Fibroblast of lung (primary cell): Measurements from ENCODE around the gene LZTS3. TPM values are rescaled to one million over a fixed set of nuclear protein-coding genes. Genes with fewer than 3 reads are reported as not detected.

Source experiments
- DNase-seq, 2 donors: peaks; one replicate each; pipeline versions ENCODE4 v3.0.0 to v3.0.0-alpha.2; 2010; ENCODE audit warnings: low read depth in 2 of 2
- H2AFZ ChIP-seq: 2 replicates; pipeline ENCODE4 v1.5.1; 2012; ENCODE audit warnings: low read length, control low read depth, inconsistent platforms
- H3K27ac ChIP-seq: 2 replicates; pipeline ENCODE4 v1.5.1; 2011; ENCODE audit warnings: low read length, control low read depth; ENCODE audit not compliant: insufficient read depth
- H3K27me3 ChIP-seq: 2 replicates; pipeline ENCODE4 v1.5.1; 2011; ENCODE audit warnings: mild to moderate bottlenecking, low read length; ENCODE audit not compliant: control insufficient read depth, insufficient read depth
- H3K36me3 ChIP-seq: 2 replicates; pipeline ENCODE4 v1.5.1; 2011; ENCODE audit warnings: low read length; ENCODE audit not compliant: control insufficient read depth, insufficient read depth
- H3K4me1 ChIP-seq: 2 replicates; pipeline ENCODE4 v1.5.1; 2011; ENCODE audit warnings: low read length; ENCODE audit not compliant: control insufficient read depth, insufficient read depth; ENCODE audit errors: extremely low read depth
- H3K4me2 ChIP-seq: 2 replicates; pipeline ENCODE4 v1.5.1; 2011; ENCODE audit warnings: low read length, control low read depth; ENCODE audit not compliant: insufficient read depth; ENCODE audit errors: extremely low read depth
- H3K4me3 ChIP-seq, 4 experiments: fragments of 200-600 bp in 1 of 4; sonication (generic) in 1 of 4; replicated peaks in 1 of 4; 2 replicates each; pipeline ENCODE4 v1.5.1; 2011 to 2016; ENCODE audit warnings: low read length in 4 of 4, low read depth in 3 of 4, mild to moderate bottlenecking in 3 of 4, control low read depth in 2 of 4, inconsistent platforms in 1 of 4, mixed read lengths in 1 of 4; ENCODE audit not compliant: insufficient read depth in 1 of 4; ENCODE audit errors: control extremely low read depth in 1 of 4
- H3K79me2 ChIP-seq: 2 replicates; pipeline ENCODE4 v1.5.1; 2012; ENCODE audit warnings: mild to moderate bottlenecking, low read length, inconsistent platforms; ENCODE audit not compliant: control insufficient read depth, insufficient read depth
- H3K9ac ChIP-seq: 2 replicates; pipeline ENCODE4 v1.5.1; 2011; ENCODE audit warnings: mild to moderate bottlenecking, low read length, control low read depth; ENCODE audit not compliant: insufficient read depth
- H3K9me3 ChIP-seq: 2 replicates; pipeline ENCODE4 v1.5.1; 2012; ENCODE audit warnings: low read depth, low read length; ENCODE audit not compliant: control insufficient read depth, insufficient read depth
- H4K20me1 ChIP-seq: 2 replicates; pipeline ENCODE4 v1.5.1; 2011; ENCODE audit warnings: low read length; ENCODE audit not compliant: control insufficient read depth, insufficient read depth; ENCODE audit errors: extremely low read depth
- CTCF ChIP-seq, 2 donors: IDR thresholded peaks in 1 of 2; conservative IDR thresholded peaks in 1 of 2; 1 replicate in 1 of 2; 2 replicates in 1 of 2; pipeline ENCODE4 v1.5.1; 2011 to 2012; ENCODE audit warnings: low read length in 2 of 2, control low read depth in 1 of 2, inconsistent platforms in 1 of 2, low read depth in 1 of 2, mild to moderate bottlenecking in 1 of 2
- EZH2 ChIP-seq: IDR thresholded peaks from 2 replicates; pipeline ENCODE4 v1.5.1; 2012; ENCODE audit warnings: low read length, control low read depth, mild to moderate bottlenecking; ENCODE audit errors: missing control alignments
- polyA plus RNA-seq, 2 donors: library from polyadenylated mRNA; depleted of rRNA in 1 of 2; stranded (reverse) in 1 of 2; unstranded in 1 of 2; fragments of >200 nt; gene quantifications; 2 replicates each; pipeline ENCODE4 v1.2.1, GENCODE V29; 2011 to 2012; ENCODE audit warnings: missing spikeins in 1 of 2
- total RNA-seq: library from RNA; depleted of rRNA; stranded (reverse); fragments of >200 nt; gene quantifications from 2 replicates; pipeline ENCODE4 v1.2.1, GENCODE V29; 2014

Gene LZTS3
- total and polyA plus RNA-seq, 2 donors (not counting 1 experiment from before 2014, with no cell fraction given), result 2.6 to 6.1 TPM

GRCh38 chr20:3123542-3123941 lies 49.8 kb downstream of the LZTS3 start:
- Histone ChIP-seq H3K27ac (no peak overlapping the region), H4K20me1 (no peaks in the 10 kb centered on the region), H3K9me3 (no peaks in the 10 kb centered on the region), H3K4me1 (no peaks in the 10 kb centered on the region), H3K4me2 (no peak overlapping the region), H3K36me3 (peaks cover 10% of the 10 kb centered on the region), H3K79me2 (no peaks in the 10 kb centered on the region), H3K9ac (no peak overlapping the region), H2AFZ (no peak overlapping the region), H3K4me3 (no peak overlapping the region), H3K27me3 (no peaks in the 10 kb centered on the region)
- DNase-seq, result no peak
- no peak for TF ChIP-seq EZH2
- TF ChIP-seq CTCF (conservative IDR thresholded peaks at IDR 0.05 in 1 of 2, IDR thresholded peaks at IDR 0.05 in 1 of 2; ENCODE audit: low read depth in 1 of 2, low read length in 2 of 2), result no peak

DNA sequence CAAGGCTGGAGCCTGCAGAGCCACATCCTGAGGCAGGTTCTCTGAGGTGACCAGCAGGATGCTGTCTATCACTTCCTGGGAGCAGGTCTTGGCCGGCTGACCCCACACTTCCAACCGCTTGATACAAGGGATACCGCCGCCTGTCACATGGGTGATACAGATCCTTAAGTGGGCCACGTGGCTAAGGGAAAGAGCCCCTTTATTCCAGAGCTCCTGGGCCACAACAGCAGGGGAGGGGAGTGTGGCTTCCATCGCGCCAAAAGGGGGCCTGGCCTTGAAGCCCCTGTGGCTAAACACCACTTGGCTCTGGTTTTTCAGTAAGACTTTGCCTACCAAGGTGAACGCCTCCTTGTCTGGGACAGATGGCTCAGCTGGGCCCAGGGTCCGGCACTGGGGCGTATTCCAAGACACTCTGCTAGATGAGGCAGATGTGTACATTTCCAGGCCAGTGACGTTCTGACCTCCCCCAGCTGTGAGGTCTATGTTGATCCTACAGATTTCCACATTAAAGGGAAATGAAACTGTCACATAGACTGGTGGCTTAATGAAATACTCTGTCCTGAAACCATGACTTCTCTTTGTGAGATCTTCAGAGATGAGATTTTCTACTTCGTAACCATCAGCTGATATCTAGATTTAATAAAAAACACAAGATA lies 51.3 kb downstream of the LZTS3 start:
- Histone ChIP-seq H3K4me1 (no peaks in the 10 kb centered on the region), H3K9ac (no peak overlapping the region), H3K4me3 (no peak overlapping the region), H3K27ac (no peak overlapping the region), H4K20me1 (no peaks in the 10 kb centered on the region), H3K36me3 (peaks cover 10% of the 10 kb centered on the region), H3K27me3 (no peaks in the 10 kb centered on the region), H3K4me2 (no peak overlapping the region), H2AFZ (no peak overlapping the region), H3K9me3 (no peaks in the 10 kb centered on the region), H3K79me2 (no peaks in the 10 kb centered on the region)
- no peak for DNase-seq
- TF ChIP-seq CTCF (conservative IDR thresholded peaks at IDR 0.05 in 1 of 2, IDR thresholded peaks at IDR 0.05 in 1 of 2; ENCODE audit: low read depth in 1 of 2, low read length in 2 of 2) (no peak), EZH2 (no peak)

DNA sequence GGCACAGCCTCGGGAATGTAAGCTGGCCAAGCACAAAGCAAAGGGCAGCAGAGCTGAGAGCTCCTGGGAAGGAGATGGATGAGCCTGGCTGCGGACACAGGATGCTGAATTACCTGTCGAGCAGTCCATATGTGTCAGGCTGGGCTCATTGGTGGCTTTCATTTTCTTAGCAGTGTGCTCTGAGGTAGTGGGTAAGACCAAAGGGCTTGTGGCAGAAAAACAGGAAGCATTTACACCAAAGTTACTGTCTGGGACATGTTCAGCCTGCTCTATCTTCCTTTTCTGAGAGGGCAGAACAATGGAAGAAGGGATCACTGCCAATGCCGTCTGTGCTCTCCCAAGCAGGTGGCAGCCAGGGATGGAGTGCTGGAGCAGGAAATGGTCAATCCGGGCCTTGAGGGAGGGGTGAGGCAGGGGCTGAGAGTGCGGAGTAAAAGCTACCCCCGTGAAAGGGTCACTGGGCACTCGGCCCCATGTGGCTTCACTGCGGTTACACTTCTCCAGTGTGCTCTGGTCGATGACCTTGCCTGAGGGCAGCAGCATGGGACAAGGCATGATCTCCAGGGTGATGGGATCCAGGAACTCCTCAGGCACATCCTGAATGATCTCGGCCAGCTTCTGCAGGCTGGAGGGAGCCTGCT lies 52.0 kb downstream of the LZTS3 start:
- Histone ChIP-seq H3K9ac (no peak overlapping the region), H3K9me3 (no peaks in the 10 kb centered on the region), H3K4me3 (no peak overlapping the region), H3K4me2 (no peak overlapping the region), H3K36me3 (peaks cover 10% of the 10 kb centered on the region), H3K79me2 (no peaks in the 10 kb centered on the region), H2AFZ (no peak overlapping the region), H3K4me1 (no peaks in the 10 kb centered on the region), H3K27ac (no peak overlapping the region), H4K20me1 (no peaks in the 10 kb centered on the region), H3K27me3 (no peaks in the 10 kb centered on the region)
- no peak for DNase-seq
- TF ChIP-seq CTCF (conservative IDR thresholded peaks at IDR 0.05 in 1 of 2, IDR thresholded peaks at IDR 0.05 in 1 of 2; ENCODE audit: low read depth in 1 of 2, low read length in 2 of 2), result no peak
- no peak for TF ChIP-seq EZH2
